Adrenal gland (tissue), 12 donors: ENCODE measurements around the gene THAP2. TPM values are rescaled to one million over a fixed set of nuclear protein-coding genes. Genes with fewer than 3 reads are reported as not detected.

Experiments used
- DNase-seq, 7 donors: peaks; one replicate each; pipeline ENCODE4 v3.0.0-alpha.2; 2019 to 2020
- H3K27ac ChIP-seq, 5 donors: fragments of 200-600 bp; sonication (generic) in 4 of 5; 1 replicate in 3 of 5; 2 replicates in 2 of 5; pipeline versions ENCODE4 v1.5.1 to v1.8.0; 2016 to 2020; ENCODE audit warnings: mild to moderate bottlenecking in 1 of 5
- H3K27me3 ChIP-seq: fragments of 200-600 bp; 2 replicates; pipeline ENCODE4 v1.8.0; 2021
- H3K36me3 ChIP-seq, 2 donors: fragments of 200-600 bp; replicated peaks in 1 of 2; 1 replicate in 1 of 2; 2 replicates in 1 of 2; pipeline versions ENCODE4 v1.5.1 to v1.8.0; 2018 to 2022
- H3K4me1 ChIP-seq, 2 donors: fragments of 200-600 bp; replicated peaks in 1 of 2; 1 replicate in 1 of 2; 2 replicates in 1 of 2; pipeline versions ENCODE4 v1.5.1 to v1.8.0; 2018 to 2021
- H3K4me3 ChIP-seq, 4 donors: fragments of 200-600 bp; sonication (generic) in 3 of 4; one replicate each; pipeline ENCODE4 v1.5.1; 2016 to 2018
- H3K9me3 ChIP-seq, 3 donors: fragments of 200-600 bp; sonication (generic) in 1 of 3; replicated peaks in 1 of 3; 1 replicate in 2 of 3; 2 replicates in 1 of 3; pipeline versions ENCODE4 v1.5.1 to v1.8.0; 2016 to 2021
- CTCF ChIP-seq, 6 experiments: fragments of 450-650 bp in 4 of 6; fragments of 200-600 bp in 2 of 6; sonication (generic) in 1 of 6; IDR thresholded peaks; 1 replicate in 5 of 6; 2 replicates in 1 of 6; pipeline versions ENCODE4 v1.5.1 to v1.8.0; 2016 to 2021; ENCODE audit warnings: antibody characterized with exemption in 6 of 6, mild to moderate bottlenecking in 2 of 6, moderate library complexity in 1 of 6
- POLR2A ChIP-seq, 2 donors: fragments of 450-650 bp; IDR thresholded peaks; one replicate each; pipeline ENCODE4 v1.6.1; 2017; ENCODE audit warnings: antibody characterized with exemption in 2 of 2, mild to moderate bottlenecking in 2 of 2, moderate library complexity in 1 of 2
- WGBS, 4 donors: extraction: QIAGEN DNeasy Blood & Tissue Kit in 2 of 4; methylation state at CpG; one replicate each; pipeline versions ENCODE4 v1.1.5 to v1.1.7; 2013 to 2017; 5-methylcytosine and 5-hydroxymethylcytosine counted together
- intact Hi-C, 2 donors: fragments of 100-400 bp; cut with DNase I; formaldehyde crosslinking; loops; one replicate each; pipeline versions ENCODE4 v1.14.1 to v1.15.0; 2022 to 2023
- polyA plus RNA-seq, 3 donors: library from polyadenylated mRNA; stranded (reverse); fragments of 200-250 nt in 2 of 3; fragments of 350-450 nt in 1 of 3; fragmentation: Illumina TruSeq in 1 of 3; extraction: RNeasy Lipid Tissue Mini Kit (QIAGEN cat#74804) in 1 of 3; gene quantifications; one replicate each; pipeline ENCODE4 v1.2.3, GENCODE V29; 2013 to 2014
- total RNA-seq, 9 donors: library from RNA; depleted of rRNA in 4 of 9; stranded (reverse); fragments of >200 nt in 4 of 9; fragments of 120-200 nt in 1 of 9; fragmentation: NEBNext Ultra II Directional in 1 of 9; extraction: Animal tissue kit (Norgen Biotek cat#: 25700) in 1 of 9; gene quantifications; one replicate each; pipeline versions ENCODE4 v1.1.0 to v1.2.4, GENCODE V29; 2013 to 2023
- donor health status: healthy with polysubstance abuse.
- donor health status: Bipolar disorder and iron deficiency.
- donor health status: DM: yes; HTN: yes; CAD: no.
- donor health status: DM: no; HTN: no; CAD: no.
- donor health status: DM: no; HTN: no; CAD: no.
- donor health status: DM: yes; HTN: yes; CAD: no.

THAP2 gene
- total and polyA plus RNA-seq, 12 donors = 0.95 to 15.7 (median 5.9) TPM

DNA sequence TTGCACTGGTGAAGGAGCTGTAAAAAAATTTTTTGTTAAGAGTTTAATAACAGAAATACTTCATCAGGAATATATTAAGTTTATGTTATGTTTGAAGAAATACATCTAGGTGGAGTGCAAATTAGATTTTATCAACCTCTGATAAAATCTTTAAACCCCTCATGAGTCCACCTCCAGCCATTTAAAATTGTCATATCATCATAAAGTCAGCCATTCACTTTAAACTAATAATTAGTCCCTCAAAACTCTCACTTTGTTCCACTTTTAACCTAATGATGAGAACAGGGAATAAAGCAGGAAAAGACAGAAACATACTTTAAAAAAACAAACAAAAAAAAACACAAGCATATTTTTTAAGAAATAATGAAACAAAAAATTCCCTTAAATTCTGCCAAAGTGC, 25.6 kb upstream of the THAP2 start:
- no peak for TF ChIP-seq POLR2A (IDR thresholded peaks at IDR 0.05)
- no peak for TF ChIP-seq CTCF (IDR thresholded peaks at IDR 0.05)
- H3K4me1 ChIP-seq = no peaks in the 10 kb centered on the region
- DNase-seq = no peak
- H3K9me3 ChIP-seq = no peaks in the 10 kb centered on the region
- no peak overlapping the region for H3K4me3 ChIP-seq
- no peaks in the 10 kb centered on the region for H3K27me3 ChIP-seq
- intact Hi-C loops = no loop called here
- no peak overlapping the region for H3K27ac ChIP-seq
- H3K36me3 ChIP-seq = peaks cover 0 to 69% of the 10 kb centered on the region in 2 donors

GRCh38 chr12:71639341-71639760, 24.8 kb upstream of the THAP2 start:
- TF ChIP-seq CTCF (IDR thresholded peaks at IDR 0.05) (no peak), POLR2A (IDR thresholded peaks at IDR 0.05) (no peak)
- no peaks in the 10 kb centered on the region for H3K27me3 ChIP-seq
- 88 to 100% (median 93%) methylated on average over 1 to 2 of the region's 2 CpGs for WGBS, 4 donors
- DNase-seq = no peak
- H3K4me3 ChIP-seq = no peak overlapping the region
- peaks cover 0 to 69% of the 10 kb centered on the region in 2 donors for H3K36me3 ChIP-seq
- no peak overlapping the region for H3K27ac ChIP-seq
- intact Hi-C loops = no loop called here
- H3K9me3 ChIP-seq = no peaks in the 10 kb centered on the region
- no peaks in the 10 kb centered on the region for H3K4me1 ChIP-seq

- Histone ChIP-seq H3K4me3 (no peak overlapping the region), H3K27me3 (no peaks in the 10 kb centered on the region), H3K4me1 (no peaks in the 10 kb centered on the region), H3K9me3 (peaks cover 0 to under 1% (median 0%) of the 10 kb centered on the region in 3 donors), H3K27ac (no peak overlapping the region), H3K36me3 (peaks cover 0 to 69% of the 10 kb centered on the region in 2 donors)
- intact Hi-C loops = no loop called here
- TF ChIP-seq POLR2A (IDR thresholded peaks at IDR 0.05) (no peak), CTCF (IDR thresholded peaks at IDR 0.05) (no peak)
- DNase-seq = peak in 1 of 7 donors; percentile 46
- WGBS, 4 donors = 85 to 99% (median 96%) methylated on average over 2 of the region's 2 CpGs
Measured at GRCh38 chr12:71640316-71640715, 23.8 kb upstream of the THAP2 start.

- DNase-seq = no peak
- Histone ChIP-seq H3K27me3 (no peaks in the 10 kb centered on the region), H3K4me3 (no peak overlapping the region), H3K27ac (no peak overlapping the region), H3K9me3 (peaks cover 0 to 4% (median 0%) of the 10 kb centered on the region in 3 donors), H3K36me3 (peaks cover 0 to 66% of the 10 kb centered on the region in 2 donors), H3K4me1 (no peaks in the 10 kb centered on the region)
- WGBS, 4 donors = 84 to 91% (median 86%) methylated on average over 2 of the region's 2 CpGs
- intact Hi-C loops = no loop called here
- TF ChIP-seq CTCF (IDR thresholded peaks at IDR 0.05) (no peak), POLR2A (IDR thresholded peaks at IDR 0.05) (no peak)
Measured at GRCh38 chr12:71641390-71641789, 22.7 kb upstream of the THAP2 start.
